ENCODE measurements around the gene ATAT1. TPM values are rescaled to one million over a fixed set of nuclear protein-coding genes. Genes with fewer than 3 reads are reported as not detected.

The ATAT1 gene
- total and polyA plus RNA-seq, 9 of the 15 experiments (the other 6 are each of a cell fraction or from before 2014, with no cell fraction given), result 0.65 to 5.8 (median 1.6) TPM

DNA sequence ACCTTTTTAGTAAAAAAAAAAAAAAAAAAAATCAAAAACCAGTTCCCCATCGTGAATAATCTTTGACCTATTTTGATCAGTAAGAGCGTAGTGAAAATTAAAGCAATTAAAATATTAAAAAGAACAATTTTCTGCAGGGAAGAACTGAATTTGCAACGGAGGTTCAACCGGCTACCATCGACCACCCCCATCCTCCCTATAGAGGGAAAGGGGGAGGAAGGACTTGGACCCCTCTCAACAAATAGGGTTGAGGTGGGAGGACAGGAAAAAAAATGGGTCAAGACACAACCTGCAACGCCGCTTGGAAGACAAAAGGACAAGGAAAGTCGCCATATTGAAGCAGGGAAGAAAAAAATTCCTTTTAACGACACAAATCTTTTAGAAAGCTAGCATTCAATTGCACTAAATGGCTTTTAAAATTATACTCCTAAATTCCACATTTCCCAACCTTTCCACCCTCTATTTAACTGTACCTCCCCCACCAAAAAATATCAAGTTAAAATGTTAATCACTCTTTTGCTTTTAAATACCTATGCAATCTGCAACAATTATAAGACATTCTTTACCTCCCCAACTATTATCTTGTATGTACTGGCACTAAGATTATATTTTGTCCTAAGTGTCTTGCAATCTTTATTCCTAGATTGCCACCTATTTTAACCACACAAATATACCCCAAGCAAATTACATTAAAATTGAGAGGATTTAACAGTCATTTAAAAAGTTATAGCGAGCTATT is 11.3 kb upstream of the ATAT1 start (continued):
- TF ChIP-seq AFF1 (IDR thresholded peaks at IDR 0.05; ENCODE audit: low read depth in 1 of 2, partially characterized antibody in 2 of 2) (peak; percentile 82 to 89), ARNT (IDR thresholded peaks at IDR 0.05) (peak; percentile 18 to 58; a peak in 1 of 4 replicates), NFIX (CRISPR knock-in tag; IDR thresholded peaks at IDR 0.05; ENCODE audit: low read depth) (0 out of 2 replicates have a peak, but pooled peaks have one; percentile 0), GTF2E2 (tag; IDR thresholded peaks at IDR 0.05) (peak; percentile 46; the same call in 1 of the 2 replicates), HEY1 (CRISPR knock-in tag; IDR thresholded peaks at IDR 0.05; ENCODE audit: borderline replicate concordance) (0 out of 2 replicates have a peak, but pooled peaks have one; percentile 43), ATF1 (CRISPR knock-in tag; IDR thresholded peaks at IDR 0.05) (no peak), ATF1 (tag; IDR thresholded peaks at IDR 0.05) (peak; percentile 51; the same call in 1 of the 2 replicates), RFX7 (CRISPR knock-in tag; IDR thresholded peaks at IDR 0.05) (peak; percentile 79), KDM1A (IDR thresholded peaks at IDR 0.05) (0 out of 4 replicates have a peak, but pooled peaks of 1 of the 2 experiments have one; percentile 12), NR2C1 (IDR thresholded peaks at IDR 0.05) (0 out of 2 replicates have a peak, but pooled peaks have one; percentile 41), NR2C1 (tag; IDR thresholded peaks at IDR 0.05) (no peak), ZNF589 (CRISPR knock-in tag; IDR thresholded peaks at IDR 0.05; ENCODE audit: low read depth) (peak; percentile 45; the same call in 1 of the 2 replicates), POLR2G (IDR thresholded peaks at IDR 0.05; ENCODE audit: low read depth, low read length) (peak; percentile 77), KAT2B (IDR thresholded peaks at IDR 0.05; ENCODE audit: low read depth, low read length) (no peak), ZNF23 (CRISPR knock-in tag; IDR thresholded peaks at IDR 0.05) (peak; percentile 65), RBM39 (optimal IDR thresholded peaks at IDR 0.05; ENCODE audit: low read depth, low read length) (no peak), BRF2 (IDR thresholded peaks at IDR 0.05; ENCODE audit: borderline replicate concordance, insufficient read depth, insufficient read length) (no peak)
- TF ChIP-seq, protein P1, sequence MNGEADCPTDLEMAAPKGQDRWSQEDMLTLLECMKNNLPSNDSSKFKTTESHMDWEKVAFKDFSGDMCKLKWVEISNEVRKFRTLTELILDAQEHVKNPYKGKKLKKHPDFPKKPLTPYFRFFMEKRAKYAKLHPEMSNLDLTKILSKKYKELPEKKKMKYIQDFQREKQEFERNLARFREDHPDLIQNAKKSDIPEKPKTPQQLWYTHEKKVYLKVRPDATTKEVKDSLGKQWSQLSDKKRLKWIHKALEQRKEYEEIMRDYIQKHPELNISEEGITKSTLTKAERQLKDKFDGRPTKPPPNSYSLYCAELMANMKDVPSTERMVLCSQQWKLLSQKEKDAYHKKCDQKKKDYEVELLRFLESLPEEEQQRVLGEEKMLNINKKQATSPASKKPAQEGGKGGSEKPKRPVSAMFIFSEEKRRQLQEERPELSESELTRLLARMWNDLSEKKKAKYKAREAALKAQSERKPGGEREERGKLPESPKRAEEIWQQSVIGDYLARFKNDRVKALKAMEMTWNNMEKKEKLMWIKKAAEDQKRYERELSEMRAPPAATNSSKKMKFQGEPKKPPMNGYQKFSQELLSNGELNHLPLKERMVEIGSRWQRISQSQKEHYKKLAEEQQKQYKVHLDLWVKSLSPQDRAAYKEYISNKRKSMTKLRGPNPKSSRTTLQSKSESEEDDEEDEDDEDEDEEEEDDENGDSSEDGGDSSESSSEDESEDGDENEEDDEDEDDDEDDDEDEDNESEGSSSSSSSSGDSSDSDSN (IDR thresholded peaks at IDR 0.05; ENCODE audit: borderline replicate concordance in 1 of 2, low read depth in 2 of 2, low read length in 2 of 2), result no peak
- TF ChIP-seq, protein P2, sequence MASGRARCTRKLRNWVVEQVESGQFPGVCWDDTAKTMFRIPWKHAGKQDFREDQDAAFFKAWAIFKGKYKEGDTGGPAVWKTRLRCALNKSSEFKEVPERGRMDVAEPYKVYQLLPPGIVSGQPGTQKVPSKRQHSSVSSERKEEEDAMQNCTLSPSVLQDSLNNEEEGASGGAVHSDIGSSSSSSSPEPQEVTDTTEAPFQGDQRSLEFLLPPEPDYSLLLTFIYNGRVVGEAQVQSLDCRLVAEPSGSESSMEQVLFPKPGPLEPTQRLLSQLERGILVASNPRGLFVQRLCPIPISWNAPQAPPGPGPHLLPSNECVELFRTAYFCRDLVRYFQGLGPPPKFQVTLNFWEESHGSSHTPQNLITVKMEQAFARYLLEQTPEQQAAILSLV (tag; IDR thresholded peaks at IDR 0.05), result no peak

Data from K562 (cell line).